ENCODE data around the gene EMSY. TPM values are rescaled to one million over a fixed set of nuclear protein-coding genes. Genes with fewer than 3 reads are reported as not detected.
"Not testable (repeated sequence)": the region's sequence is repeated elsewhere in the genome, so short reads cannot be mapped to it uniquely, and the experiment has no call there.

The EMSY gene, protein sequence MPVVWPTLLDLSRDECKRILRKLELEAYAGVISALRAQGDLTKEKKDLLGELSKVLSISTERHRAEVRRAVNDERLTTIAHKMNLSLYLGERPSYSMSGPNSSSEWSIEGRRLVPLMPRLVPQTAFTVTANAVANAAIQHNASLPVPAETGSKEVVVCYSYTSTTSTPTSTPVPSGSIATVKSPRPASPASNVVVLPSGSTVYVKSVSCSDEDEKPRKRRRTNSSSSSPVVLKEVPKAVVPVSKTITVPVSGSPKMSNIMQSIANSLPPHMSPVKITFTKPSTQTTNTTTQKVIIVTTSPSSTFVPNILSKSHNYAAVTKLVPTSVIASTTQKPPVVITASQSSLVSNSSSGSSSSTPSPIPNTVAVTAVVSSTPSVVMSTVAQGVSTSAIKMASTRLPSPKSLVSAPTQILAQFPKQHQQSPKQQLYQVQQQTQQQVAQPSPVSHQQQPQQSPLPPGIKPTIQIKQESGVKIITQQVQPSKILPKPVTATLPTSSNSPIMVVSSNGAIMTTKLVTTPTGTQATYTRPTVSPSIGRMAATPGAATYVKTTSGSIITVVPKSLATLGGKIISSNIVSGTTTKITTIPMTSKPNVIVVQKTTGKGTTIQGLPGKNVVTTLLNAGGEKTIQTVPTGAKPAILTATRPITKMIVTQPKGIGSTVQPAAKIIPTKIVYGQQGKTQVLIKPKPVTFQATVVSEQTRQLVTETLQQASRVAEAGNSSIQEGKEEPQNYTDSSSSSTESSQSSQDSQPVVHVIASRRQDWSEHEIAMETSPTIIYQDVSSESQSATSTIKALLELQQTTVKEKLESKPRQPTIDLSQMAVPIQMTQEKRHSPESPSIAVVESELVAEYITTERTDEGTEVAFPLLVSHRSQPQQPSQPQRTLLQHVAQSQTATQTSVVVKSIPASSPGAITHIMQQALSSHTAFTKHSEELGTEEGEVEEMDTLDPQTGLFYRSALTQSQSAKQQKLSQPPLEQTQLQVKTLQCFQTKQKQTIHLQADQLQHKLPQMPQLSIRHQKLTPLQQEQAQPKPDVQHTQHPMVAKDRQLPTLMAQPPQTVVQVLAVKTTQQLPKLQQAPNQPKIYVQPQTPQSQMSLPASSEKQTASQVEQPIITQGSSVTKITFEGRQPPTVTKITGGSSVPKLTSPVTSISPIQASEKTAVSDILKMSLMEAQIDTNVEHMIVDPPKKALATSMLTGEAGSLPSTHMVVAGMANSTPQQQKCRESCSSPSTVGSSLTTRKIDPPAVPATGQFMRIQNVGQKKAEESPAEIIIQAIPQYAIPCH (N-terminal part only)
- 35.2 TPM for total RNA-seq

DNA sequence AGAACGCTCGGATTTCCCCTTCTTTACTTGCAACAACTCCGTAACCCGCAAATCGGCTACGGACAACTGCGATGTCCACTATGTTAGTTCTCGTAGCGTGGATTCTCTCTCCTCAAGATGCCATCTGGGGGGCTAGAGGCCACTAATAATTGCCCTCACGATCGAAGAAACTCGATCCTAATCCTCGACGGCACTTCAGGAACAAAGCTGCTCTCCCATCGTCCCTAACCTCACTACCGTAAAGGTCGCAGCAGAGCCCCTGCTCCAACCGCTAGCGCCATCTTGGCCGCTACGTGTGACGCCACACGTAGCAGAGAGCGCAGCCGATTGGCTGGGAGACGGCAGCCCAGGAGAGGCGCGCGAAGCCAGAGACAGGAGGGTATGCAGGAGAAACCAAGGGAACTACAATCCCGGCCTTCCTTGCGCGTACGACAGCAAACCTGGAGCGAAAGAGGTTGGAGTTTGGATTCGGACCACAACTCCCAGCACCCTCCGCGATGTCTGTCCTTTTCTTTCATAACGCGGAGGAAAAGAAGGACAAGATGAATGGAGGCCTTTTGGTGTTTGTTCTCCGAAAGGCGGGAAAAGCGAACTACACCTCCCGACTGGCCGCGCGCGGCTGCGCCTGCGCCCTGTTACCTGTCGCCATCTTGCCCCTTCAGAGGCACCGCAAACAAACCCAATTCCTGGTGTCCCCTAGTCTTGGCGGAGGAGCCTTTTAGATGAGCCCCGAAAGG, at the start of gene EMSY:
Gene EMSY (plus strand): TSS at position 635 of the 737 bp plus-strand sequence. CDS start 1,921 bp downstream, outside the sequence.
- ATAC-seq = peak; percentile 99
- intact Hi-C loops (cut with DNase I) = no loop called here
- peak; percentile 96 for DNase-seq (ENCODE audit: low spot score)

DNA sequence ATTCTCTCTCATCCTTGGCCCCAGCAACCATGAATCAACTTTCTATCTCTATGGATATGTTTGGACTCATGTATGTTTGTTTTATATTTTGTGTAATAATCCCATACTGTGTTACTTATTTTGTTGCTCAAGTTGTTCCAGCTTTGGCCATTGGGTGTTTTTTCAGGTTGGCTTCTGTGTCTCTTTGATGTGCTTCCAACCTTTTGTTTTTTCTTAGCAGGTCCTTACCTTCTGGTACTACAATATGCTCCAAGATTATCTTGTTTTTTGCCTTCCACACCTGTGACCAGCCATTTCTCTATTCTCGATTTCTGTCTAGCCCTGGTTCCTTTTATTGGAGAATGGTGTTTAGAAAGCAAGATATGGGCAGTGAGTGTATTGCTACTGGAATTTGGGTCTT, 49.5 kb upstream of the EMSY start:
- DNase-seq (ENCODE audit: low spot score) (no peak), ATAC-seq (no peak)
- intact Hi-C loops (cut with DNase I) = no loop called here

DNA sequence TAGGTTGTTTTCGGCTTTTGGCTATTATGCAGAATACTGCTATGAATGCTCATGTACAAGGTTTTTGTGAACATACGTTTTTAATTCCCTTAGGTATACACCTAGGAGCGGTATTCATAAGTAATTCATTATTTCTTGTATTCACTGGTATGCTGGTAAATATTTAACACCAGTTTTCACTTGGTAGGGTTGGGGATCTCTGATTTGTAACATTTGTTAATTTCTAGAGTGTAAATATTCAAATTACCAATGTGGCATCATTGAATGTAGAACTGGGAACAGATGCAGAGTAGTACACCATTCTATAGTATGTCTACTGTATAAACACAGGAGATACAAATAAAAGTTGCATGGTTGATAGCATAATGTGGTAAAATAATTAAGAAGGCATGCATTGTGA, 47.4 kb upstream of the EMSY start:
- intact Hi-C loops (cut with DNase I) = no loop called here
- DNase-seq (ENCODE audit: low spot score) (no peak), ATAC-seq (no peak)

DNA sequence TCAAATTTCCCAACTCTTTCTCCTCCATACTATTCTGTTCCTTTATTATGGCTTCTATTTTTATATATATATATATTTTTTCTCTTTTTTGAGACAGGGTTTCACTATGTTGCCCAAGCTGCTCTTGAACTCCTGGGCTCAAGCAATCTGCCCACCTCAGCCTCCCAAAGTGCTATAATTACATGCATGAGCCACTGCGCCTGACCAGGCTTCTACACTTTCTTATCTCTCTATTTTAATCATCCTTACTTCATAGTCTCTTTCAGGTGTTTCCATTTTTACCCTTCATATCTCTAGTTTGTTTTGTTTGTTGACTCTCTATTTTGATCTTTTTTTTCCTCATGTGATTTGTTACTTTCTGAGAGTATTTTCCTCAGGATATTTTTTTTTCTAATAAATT, 43.9 kb upstream of the EMSY start:
- no peak for DNase-seq (ENCODE audit: low spot score)
- ATAC-seq = no peak
- intact Hi-C loops (cut with DNase I) = no loop called here

DNA sequence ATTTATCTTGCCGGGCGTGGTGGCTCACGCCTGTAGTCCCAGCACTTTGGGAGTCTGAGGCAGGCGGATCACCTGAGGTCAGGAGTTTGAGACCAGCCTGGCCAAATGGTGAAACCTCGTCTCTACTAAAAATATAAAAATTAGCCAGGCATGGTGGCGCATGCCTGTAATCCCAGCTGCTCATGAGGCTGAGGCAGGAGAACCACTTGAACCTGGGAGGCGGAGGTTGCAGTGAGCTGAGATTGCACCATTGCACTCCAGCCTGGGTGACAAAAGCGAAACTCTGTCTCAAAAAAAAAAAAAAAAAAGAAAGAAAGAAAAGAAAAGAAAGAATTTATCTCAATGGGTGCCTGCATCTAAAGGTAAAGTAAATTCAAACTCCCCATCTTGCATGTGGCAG, 43.3 kb upstream of the EMSY start:
- intact Hi-C loops (cut with DNase I); DNase-seq (ENCODE audit: low spot score); ATAC-seq: not testable (repeated sequence)

DNA sequence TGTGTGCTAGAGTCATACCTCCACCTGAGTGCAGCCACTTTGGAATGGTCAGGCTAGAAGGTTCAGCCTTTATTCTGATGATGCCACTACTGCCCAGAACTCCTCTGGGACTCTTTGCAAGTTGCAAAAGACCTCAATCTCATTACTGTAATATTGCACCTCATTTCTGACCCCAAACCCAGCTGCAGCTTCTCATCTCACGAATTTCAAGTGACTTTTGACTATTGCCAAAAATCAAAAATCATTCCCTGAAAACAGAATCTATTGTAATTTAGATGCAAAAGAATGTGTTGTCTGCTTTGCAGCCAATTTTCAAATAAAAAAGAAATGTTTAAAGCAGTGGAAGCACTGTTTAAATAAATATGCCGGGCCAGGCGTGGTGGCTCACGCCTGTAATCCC, 38.5 kb upstream of the EMSY start:
- DNase-seq (ENCODE audit: low spot score) = no peak
- intact Hi-C loops (cut with DNase I) = no loop called here
- no peak for ATAC-seq

DNA sequence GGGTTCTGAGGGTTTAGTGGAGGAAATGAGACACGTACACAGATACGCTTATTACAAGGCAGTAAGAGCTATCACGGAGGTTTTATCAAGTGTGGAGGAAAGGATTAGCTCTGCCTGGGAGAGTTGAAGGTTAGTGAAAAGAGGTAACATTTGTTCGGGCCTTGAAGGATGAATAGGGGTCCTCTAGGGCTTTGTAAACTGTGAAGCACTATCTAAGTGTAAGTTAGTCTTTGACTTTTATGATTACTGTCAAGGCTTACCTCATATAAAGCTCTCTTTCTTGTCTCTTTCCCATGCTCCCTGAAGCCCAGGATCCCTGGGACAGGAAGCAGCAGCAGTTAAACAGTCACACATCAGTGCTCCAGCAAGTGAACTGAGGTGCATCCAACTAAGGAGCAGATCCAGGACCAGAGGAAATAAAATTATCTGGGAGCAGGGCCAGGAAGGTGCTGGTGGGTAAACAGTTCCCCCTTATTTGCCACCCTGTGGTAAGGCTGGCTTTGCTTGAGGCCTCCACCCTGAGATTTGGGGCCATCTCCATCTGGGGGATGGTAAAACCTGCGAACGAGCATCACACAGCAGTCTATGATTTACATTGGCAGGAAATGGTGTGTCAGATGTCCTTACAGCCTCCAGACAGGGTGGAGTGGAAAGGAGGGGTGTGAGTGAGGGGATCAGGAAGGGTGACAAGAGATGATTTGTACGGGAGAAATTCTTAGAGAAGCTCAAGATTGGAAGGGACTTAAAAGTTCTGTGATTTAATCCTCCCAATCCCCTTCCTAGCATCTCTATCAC, 36.5 kb upstream of the EMSY start:
- intact Hi-C loops (cut with DNase I) = no loop called here
- no peak for ATAC-seq
- DNase-seq (ENCODE audit: low spot score) = no peak

DNA sequence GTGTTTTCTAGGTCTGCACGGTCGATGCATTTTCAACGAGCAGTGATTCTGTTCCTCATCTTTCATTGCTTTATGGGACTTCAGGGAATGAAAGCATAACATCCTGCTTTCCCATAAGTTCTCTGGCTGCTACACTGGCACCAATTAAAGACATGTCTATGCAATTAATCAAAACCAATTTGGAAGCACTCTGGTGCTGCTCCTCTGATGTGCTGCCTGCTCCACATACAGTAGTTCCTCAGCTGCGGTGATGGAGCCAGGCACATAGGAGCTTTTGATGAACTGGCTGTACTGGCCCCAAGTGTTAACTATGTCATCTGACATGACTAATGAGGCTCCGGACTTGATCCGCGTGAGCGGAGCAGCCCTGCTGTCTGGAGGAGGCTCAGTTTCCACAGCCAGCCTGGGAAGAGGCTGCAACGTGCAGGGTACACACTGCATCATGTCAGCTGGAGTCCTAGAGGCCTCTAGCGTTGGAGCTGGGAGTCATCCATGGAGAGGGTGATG, 33.9 kb upstream of the EMSY start:
- DNase-seq (ENCODE audit: low spot score) (no peak), ATAC-seq (peak; percentile 89)
- intact Hi-C loops (cut with DNase I) = no loop called here

DNA sequence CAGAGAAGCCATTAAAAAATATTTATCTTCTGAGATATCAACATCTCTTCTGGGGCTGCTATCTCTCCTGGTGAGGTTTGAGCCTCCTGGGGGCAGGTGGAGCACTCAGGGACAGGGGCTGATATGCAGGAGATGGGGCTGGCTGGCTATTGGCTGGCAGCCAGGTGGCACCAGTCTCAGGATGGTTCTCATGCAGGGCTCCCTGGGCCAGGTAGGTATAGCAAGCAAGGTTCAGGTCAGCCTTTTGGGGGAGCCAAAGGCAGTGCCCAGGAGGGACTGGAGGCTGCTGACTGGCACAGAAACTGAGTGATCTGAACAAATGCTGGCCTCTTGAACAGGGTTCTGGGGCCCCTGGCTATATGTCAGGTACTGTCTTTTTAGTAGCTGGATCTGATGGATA, 29.7 kb upstream of the EMSY start:
- DNase-seq (ENCODE audit: low spot score) (no peak), ATAC-seq (no peak)
- intact Hi-C loops (cut with DNase I) = no loop called here

DNA sequence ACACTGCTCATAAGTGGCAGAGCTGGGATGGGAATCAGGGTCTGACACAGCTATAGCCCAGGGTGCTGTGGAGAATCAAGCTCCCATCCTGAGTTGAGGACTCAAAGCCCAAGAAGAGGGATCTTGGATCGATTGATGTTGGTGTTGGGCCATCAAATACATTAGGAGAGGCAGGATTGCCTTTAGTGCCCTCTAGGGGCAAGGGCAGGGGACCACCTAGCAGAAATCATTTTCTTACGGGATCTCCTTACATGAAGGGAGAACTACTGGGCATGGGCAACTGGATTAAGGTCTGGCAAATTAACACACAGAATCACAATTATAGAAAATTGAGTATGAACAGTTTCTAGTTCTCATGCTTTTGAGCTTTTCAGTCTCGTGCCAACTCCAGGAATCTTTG, 24.9 kb upstream of the EMSY start:
- DNase-seq (ENCODE audit: low spot score) (no peak), ATAC-seq (no peak)
- intact Hi-C loops (cut with DNase I) = no loop called here

DNA sequence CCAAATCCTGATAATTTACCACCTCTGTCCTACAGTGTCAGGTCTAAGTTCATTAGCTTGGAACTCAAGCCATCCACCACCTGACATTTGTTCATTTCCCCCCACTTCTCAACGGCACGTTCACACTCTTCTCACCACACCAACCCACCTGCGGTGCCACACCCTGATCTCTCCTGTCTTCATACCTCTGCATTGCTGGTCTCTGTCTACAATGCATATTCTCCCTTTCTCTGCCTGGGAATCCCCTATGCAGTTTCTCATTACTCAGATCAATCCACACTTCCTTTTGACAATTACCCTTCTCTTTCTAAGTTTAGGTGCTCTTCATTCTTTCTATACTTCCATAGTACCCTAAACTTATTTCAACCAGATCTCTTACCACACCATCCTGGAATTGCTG, 20.4 kb upstream of the EMSY start:
- DNase-seq (ENCODE audit: low spot score) (no peak), ATAC-seq (no peak)

DNA sequence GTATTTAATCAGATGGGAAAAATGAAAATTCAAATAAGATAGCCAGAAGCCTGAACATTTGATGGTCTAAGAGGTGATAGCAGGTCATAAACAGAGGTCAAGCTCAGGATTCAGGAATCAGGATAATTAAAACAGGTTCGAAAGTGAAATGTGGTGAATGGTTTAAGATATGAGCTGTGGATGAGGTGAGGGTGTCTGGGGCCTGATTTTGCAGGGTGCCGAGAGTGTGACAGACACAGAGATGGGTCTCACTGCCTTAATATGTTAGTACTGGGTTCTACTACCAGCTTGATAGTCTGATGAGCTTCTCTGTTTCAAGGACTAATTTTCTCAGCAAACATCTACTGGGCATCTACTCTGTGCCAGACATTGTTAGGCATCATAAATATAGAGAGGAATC, 19.9 kb upstream of the EMSY start:
- intact Hi-C loops (cut with DNase I) = no loop called here
- DNase-seq (ENCODE audit: low spot score) (no peak), ATAC-seq (no peak)

More for the DNA sequence above, 20.4 kb upstream of the EMSY start:
- intact Hi-C loops (cut with DNase I) = no loop called here

DNA sequence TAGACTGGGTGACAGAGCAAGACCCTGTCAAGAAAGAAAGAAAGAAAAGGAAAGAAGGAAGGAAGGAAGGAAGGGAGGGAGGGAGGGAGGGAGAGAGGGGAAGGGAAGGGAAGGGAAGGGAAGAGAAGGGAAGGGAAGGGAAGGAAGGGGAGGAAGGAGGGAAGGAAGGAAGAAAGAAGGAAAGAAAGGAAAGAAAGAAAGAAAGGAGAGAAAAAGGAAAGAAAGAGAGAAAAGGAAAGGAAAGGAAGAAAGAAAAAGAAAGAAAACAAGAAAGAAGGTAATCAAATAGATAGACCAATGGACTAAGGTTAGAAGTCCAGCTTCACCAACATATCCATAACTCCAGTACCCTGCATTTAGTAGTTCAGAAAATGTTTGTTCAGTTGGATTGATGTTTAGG, 18.2 kb upstream of the EMSY start:
- ATAC-seq (no peak), DNase-seq (ENCODE audit: low spot score) (no peak)
- intact Hi-C loops (cut with DNase I) = no loop called here

DNA sequence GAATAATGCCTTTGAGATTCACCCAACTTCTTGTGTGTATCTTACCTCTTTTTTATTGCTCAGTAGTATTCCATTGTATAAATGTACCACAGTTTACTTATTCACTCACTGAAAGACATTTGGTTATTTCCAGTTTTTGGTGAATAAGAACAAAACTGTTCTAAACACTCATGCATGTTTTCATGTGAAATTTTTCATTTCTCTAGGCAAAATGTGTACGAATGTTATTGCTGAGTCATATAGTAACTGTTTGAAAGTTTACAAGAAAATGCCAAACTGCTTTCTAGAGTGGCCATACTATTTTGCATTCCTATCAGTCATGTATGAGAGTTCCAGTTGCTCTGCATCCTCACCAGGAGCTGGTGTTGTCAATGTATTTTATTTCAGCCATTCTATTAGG, 8.8 kb upstream of the EMSY start:
- intact Hi-C loops (cut with DNase I) = no loop called here
- ATAC-seq = no peak
- no peak for DNase-seq (ENCODE audit: low spot score)

DNA sequence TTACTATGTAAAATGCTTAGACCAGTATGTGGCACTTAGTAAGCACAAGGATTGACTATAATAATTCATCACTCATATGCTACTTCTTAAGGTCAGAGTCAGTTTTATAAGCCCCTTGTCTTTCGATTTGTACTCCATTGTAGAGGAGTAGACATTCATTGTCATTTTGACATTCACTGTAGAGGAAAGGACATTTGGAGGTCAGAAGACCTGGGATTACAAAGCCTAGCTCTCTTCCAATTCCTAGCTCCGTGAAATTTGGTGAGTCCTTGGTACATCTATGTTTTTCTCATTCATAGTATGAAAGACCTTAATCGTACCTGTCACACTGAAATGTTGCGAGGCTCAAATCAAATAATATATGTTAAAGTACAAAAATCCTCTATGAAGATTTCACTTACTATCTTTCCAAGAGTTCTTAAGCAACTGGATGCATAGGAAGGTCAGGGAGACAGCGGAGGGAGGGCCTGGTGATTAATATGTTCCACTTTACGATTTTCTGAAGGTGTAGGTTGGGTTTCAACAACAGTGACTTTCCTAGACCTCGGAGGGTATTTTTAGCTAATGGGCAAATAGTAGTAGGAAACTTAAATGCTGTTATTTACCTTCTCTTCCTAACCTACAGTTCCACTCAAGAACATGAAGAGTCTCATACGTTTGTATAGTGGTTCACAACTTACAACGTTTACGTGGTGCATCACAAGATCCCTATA, 1.4 kb upstream of the EMSY start:
- intact Hi-C loops (cut with DNase I) = no loop called here
- DNase-seq (ENCODE audit: low spot score) = no peak
- no peak for ATAC-seq

DNA sequence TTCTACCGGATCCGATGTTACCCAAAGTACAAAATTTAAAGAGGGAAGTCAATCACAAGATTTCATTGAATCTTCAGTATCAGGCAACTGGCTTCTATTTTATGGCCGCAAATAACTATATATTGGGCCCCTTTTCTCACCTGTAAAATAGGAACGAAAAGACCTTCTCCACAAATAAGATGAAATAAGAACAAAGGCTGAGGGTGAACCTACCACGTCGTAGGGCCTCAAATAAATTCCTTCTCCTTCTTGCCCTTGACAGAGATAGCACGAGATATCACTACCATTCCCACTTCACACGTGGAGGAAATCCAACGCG, 794 bp upstream of the EMSY start:
- ATAC-seq (no peak), DNase-seq (ENCODE audit: low spot score) (no peak)
- intact Hi-C loops (cut with DNase I) = no loop called here

All from sciatic nerve (tissue), 2 donors.